ENCODE measurements around the gene PAXX.

Gene PAXX

DNA sequence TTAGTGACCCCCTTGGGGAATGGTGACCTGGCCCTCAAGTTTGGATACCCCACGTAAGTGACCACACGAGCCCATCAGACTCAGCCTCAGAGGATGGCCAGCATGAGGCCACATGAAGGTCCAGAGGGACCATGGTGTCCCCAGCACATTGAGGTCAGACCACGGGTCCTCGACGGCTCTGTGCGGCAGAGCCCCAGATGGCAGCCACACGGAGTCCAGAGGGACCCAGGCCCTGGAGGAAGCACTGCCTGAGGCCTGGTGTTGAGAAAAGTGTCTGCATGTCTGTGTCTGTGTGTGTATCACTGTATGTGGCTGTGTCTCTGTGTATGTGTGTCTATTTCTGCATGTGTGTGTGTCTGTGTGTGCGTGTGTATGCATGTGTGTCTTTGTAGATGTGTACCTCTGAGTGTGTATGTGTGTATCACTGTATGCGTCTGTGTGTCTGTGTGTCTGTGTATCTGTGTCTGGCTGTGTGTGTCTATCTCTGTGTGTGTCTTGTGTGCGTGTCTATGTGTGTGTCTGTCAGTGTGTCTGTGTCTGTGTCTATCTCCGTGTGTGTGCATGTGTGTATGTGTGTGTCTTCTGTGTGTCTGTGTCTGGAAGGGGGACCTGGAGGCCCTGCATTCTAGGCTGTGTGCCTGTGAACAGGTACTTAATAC is 8.4 kb upstream of the PAXX start:
- ATAC-seq (replicated peaks; ENCODE audit: extremely low read depth, poor library complexity, severe bottlenecking) (no peak), DNase-seq (ENCODE audit: low spot score in 2 of 2) (no peak)
- Mint-ChIP-seq H3K4me1 (peaks cover 7% of the 10 kb centered on the region), H3K27me3 (peaks cover 12% of the 10 kb centered on the region), H3K27ac (ENCODE audit: low read depth) (no peak overlapping the region), H3K9me3 (no peaks in the 10 kb centered on the region), H3K36me3 (ENCODE audit: insufficient read depth) (peaks cover 2% of the 10 kb centered on the region), H3K4me3 (no peak overlapping the region)

- peaks cover 7% of the 10 kb centered on the region for H3K4me1 Mint-ChIP-seq
- DNase-seq (ENCODE audit: low spot score in 2 of 2) = no peak
- peaks cover 2% of the 10 kb centered on the region for H3K36me3 Mint-ChIP-seq (ENCODE audit: insufficient read depth)
- no peak overlapping the region for H3K27ac Mint-ChIP-seq (ENCODE audit: low read depth)
- peak overlapping the region; percentile 41 for H3K4me3 Mint-ChIP-seq
- peaks cover 12% of the 10 kb centered on the region for H3K27me3 Mint-ChIP-seq
- no peak for ATAC-seq (replicated peaks; ENCODE audit: extremely low read depth, poor library complexity, severe bottlenecking)
- H3K9me3 Mint-ChIP-seq = no peaks in the 10 kb centered on the region
Measured at GRCh38 chr9:136984464-136985026, 7.7 kb upstream of the PAXX start.

- H3K27ac Mint-ChIP-seq (ENCODE audit: low read depth) = no peak overlapping the region
- DNase-seq (ENCODE audit: low spot score in 2 of 2) = no peak
- peak overlapping the region; percentile 41 for H3K4me3 Mint-ChIP-seq
- H3K9me3 Mint-ChIP-seq = no peaks in the 10 kb centered on the region
- peaks cover 12% of the 10 kb centered on the region for H3K27me3 Mint-ChIP-seq
- H3K4me1 Mint-ChIP-seq = peaks cover 7% of the 10 kb centered on the region
- peak; percentile 43 for ATAC-seq (replicated peaks; ENCODE audit: extremely low read depth, poor library complexity, severe bottlenecking)
- H3K36me3 Mint-ChIP-seq (ENCODE audit: insufficient read depth) = peaks cover 2% of the 10 kb centered on the region
Measured at GRCh38 chr9:136985027-136985602, 7.1 kb upstream of the PAXX start.

GRCh38 chr9:136985853-136986252 is 6.4 kb upstream of the PAXX start:
- no peak overlapping the region for H3K27ac Mint-ChIP-seq (ENCODE audit: low read depth)
- H3K9me3 Mint-ChIP-seq = no peaks in the 10 kb centered on the region
- ATAC-seq (replicated peaks; ENCODE audit: extremely low read depth, poor library complexity, severe bottlenecking) = no peak
- H3K36me3 Mint-ChIP-seq (ENCODE audit: insufficient read depth) = peaks cover 2% of the 10 kb centered on the region
- H3K4me1 Mint-ChIP-seq = peaks cover 7% of the 10 kb centered on the region
- H3K4me3 Mint-ChIP-seq = no peak overlapping the region
- no peak for DNase-seq (ENCODE audit: low spot score in 2 of 2)
- peaks cover 12% of the 10 kb centered on the region for H3K27me3 Mint-ChIP-seq

DNA sequence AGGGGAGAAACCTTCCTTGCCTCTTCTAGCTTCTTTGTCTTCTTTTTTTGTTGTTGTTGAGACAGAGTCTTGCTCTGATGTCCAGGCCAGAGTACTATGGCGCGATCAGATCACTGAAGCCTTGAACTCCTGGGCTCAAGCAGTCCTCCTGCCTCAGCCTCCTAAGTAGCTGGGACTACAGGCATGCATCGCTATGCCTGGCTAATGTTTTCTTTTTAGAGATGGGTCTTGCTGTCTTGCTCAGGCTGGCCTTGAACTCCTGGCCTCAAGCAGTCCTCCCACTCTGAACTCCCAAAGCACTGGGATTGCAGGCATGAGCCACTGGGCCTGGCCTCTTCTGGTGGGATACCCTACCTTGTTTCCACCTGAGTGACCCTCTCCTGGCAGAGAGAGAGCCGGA is 3.4 kb upstream of the PAXX start:
- Mint-ChIP-seq H3K4me3 (no peak overlapping the region), H3K27me3 (peaks cover 7% of the 10 kb centered on the region), H3K4me1 (peaks cover 10% of the 10 kb centered on the region), H3K27ac (ENCODE audit: low read depth) (no peak overlapping the region), H3K9me3 (no peaks in the 10 kb centered on the region), H3K36me3 (ENCODE audit: insufficient read depth) (peaks cover 14% of the 10 kb centered on the region)
- ATAC-seq (replicated peaks; ENCODE audit: extremely low read depth, poor library complexity, severe bottlenecking) = no peak
- DNase-seq (ENCODE audit: low spot score in 2 of 2) = no peak

- Mint-ChIP-seq H3K27ac (ENCODE audit: low read depth) (no peak overlapping the region), H3K36me3 (ENCODE audit: insufficient read depth) (peaks cover 18% of the 10 kb centered on the region), H3K4me1 (peaks cover 9% of the 10 kb centered on the region), H3K4me3 (peak overlapping the region; percentile 85), H3K9me3 (no peaks in the 10 kb centered on the region), H3K27me3 (no peaks in the 10 kb centered on the region)
- DNase-seq (ENCODE audit: low spot score in 2 of 2) (no peak), ATAC-seq (replicated peaks; ENCODE audit: extremely low read depth, poor library complexity, severe bottlenecking) (no peak)
Measured at GRCh38 chr9:136990242-136990911, 1.8 kb upstream of the PAXX start.

DNA sequence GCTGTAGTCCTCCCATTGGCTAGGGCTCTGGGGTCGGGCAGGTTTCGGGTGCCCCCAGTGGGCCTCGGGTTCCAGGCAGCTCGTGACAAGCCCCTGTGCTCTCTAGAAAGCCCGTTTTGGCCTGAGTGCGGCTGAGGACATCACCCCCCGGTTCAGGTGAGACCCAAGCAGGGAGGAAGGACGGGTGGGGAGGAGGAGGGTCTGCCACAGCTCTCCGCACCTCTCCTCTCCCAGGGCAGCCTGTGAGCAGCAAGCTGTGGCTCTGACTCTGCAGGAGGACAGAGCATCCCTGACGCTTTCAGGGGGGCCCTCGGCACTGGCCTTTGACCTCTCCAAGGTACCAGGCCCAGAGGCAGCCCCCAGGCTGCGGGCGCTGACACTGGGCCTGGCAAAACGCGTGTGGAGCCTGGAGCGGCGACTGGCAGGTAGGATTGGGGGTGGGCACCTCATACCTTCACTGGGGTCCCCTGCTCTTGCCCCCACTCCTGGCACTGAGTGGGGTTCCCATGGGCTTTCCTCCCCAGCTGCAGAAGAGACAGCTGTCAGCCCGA is 672 bp downstream of the PAXX start:
- no peaks in the 10 kb centered on the region for H3K9me3 Mint-ChIP-seq
- DNase-seq (ENCODE audit: low spot score in 2 of 2) = peak in 1 of 2 donors; percentile 57
- H3K36me3 Mint-ChIP-seq (ENCODE audit: insufficient read depth) = peaks cover 27% of the 10 kb centered on the region
- H3K27ac Mint-ChIP-seq (ENCODE audit: low read depth) = peak overlapping the region; percentile 93
- peak overlapping the region; percentile 85 for H3K4me3 Mint-ChIP-seq
- ATAC-seq (replicated peaks; ENCODE audit: extremely low read depth, poor library complexity, severe bottlenecking) = no peak
- H3K4me1 Mint-ChIP-seq = peaks cover 25% of the 10 kb centered on the region
- H3K27me3 Mint-ChIP-seq = no peaks in the 10 kb centered on the region

DNA sequence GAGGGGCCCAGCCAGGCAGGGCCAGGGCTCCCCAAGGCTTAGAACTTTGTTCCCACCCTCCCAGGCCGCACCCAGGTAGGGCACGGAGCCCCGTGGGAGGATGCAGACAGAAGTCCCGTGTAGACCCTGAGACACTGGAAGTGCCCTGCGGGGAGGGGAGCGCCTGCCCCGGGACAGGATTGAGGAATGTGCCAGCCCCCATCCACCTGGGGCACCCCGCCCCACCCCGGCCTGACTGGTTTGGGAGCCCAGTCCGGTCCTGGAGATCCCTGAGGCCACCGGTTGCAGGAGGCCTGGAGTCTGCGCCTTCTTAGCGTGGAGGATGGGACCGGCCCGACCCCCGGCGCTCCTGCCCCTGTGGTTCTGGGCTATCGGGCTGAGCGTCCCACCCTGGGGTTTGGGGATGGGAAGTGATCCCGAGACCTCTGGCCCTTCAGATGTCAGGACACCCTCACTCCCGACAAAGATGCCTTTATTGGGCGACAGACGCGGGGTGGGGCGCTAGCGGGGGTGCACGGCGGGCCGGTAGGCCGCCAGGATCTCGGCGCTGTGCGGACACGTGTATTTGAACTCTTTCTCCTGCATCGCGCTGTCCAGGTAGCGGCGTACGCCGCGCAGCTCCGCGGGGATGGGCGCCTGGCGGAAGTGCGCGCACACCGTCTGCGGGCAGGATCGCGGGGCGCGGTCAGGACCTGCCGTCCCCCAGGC is 2.1 kb downstream of the PAXX start:
- Mint-ChIP-seq H3K4me3 (peak overlapping the region; percentile 85), H3K36me3 (ENCODE audit: insufficient read depth) (peaks cover 29% of the 10 kb centered on the region), H3K27ac (ENCODE audit: low read depth) (peak overlapping the region; percentile 93), H3K4me1 (peaks cover 32% of the 10 kb centered on the region), H3K27me3 (no peaks in the 10 kb centered on the region), H3K9me3 (no peaks in the 10 kb centered on the region)
- DNase-seq (ENCODE audit: low spot score in 2 of 2) = no peak
- ATAC-seq (replicated peaks; ENCODE audit: extremely low read depth, poor library complexity, severe bottlenecking) = no peak

GRCh38 chr9:136994888-136995230 is 2.6 kb downstream of the PAXX start:
- peaks cover 29% of the 10 kb centered on the region for H3K36me3 Mint-ChIP-seq (ENCODE audit: insufficient read depth)
- H3K27ac Mint-ChIP-seq (ENCODE audit: low read depth) = no peak overlapping the region
- no peak for ATAC-seq (replicated peaks; ENCODE audit: extremely low read depth, poor library complexity, severe bottlenecking)
- no peak for DNase-seq (ENCODE audit: low spot score in 2 of 2)
- no peak overlapping the region for H3K4me3 Mint-ChIP-seq
- no peaks in the 10 kb centered on the region for H3K27me3 Mint-ChIP-seq
- peaks cover 33% of the 10 kb centered on the region for H3K4me1 Mint-ChIP-seq
- no peaks in the 10 kb centered on the region for H3K9me3 Mint-ChIP-seq

GRCh38 chr9:136995362-136995761 is 3.1 kb downstream of the PAXX start:
- no peak overlapping the region for H3K27ac Mint-ChIP-seq (ENCODE audit: low read depth)
- H3K4me1 Mint-ChIP-seq = peaks cover 38% of the 10 kb centered on the region
- DNase-seq (ENCODE audit: low spot score in 2 of 2) (no peak), ATAC-seq (replicated peaks; ENCODE audit: extremely low read depth, poor library complexity, severe bottlenecking) (no peak)
- no peak overlapping the region for H3K4me3 Mint-ChIP-seq
- no peaks in the 10 kb centered on the region for H3K27me3 Mint-ChIP-seq
- peaks cover 32% of the 10 kb centered on the region for H3K36me3 Mint-ChIP-seq (ENCODE audit: insufficient read depth)
- no peaks in the 10 kb centered on the region for H3K9me3 Mint-ChIP-seq

- H3K27ac Mint-ChIP-seq (ENCODE audit: low read depth) = peak overlapping the region; percentile 95
- H3K4me3 Mint-ChIP-seq = peak overlapping the region; percentile 83
- H3K9me3 Mint-ChIP-seq = no peaks in the 10 kb centered on the region
- H3K36me3 Mint-ChIP-seq (ENCODE audit: insufficient read depth) = peaks cover 36% of the 10 kb centered on the region
- no peak for ATAC-seq (replicated peaks; ENCODE audit: extremely low read depth, poor library complexity, severe bottlenecking)
- H3K4me1 Mint-ChIP-seq = peaks cover 43% of the 10 kb centered on the region
- no peaks in the 10 kb centered on the region for H3K27me3 Mint-ChIP-seq
- no peak for DNase-seq (ENCODE audit: low spot score in 2 of 2)
Measured at GRCh38 chr9:136995772-136996311, 3.6 kb downstream of the PAXX start.
